Eye (tissue), 1 donor: ENCODE measurements around the gene MAGI1.

Experiments
- DNase-seq: peaks from one replicate; pipeline ENCODE4 v3.0.0-alpha.2; 2015

Gene MAGI1

GRCh38 chr3:65500398-65501306 is 538.1 kb downstream of the MAGI1 start:
- DNase-seq = no peak

- DNase-seq = peak; percentile 64
Measured at GRCh38 chr3:65497846-65498245, 540.9 kb downstream of the MAGI1 start.

GRCh38 chr3:65497236-65497635 is 541.5 kb downstream of the MAGI1 start:
- DNase-seq = no peak

GRCh38 chr3:65493938-65494337 is 544.8 kb downstream of the MAGI1 start:
- DNase-seq = no peak

GRCh38 chr3:65493371-65493882 is 545.3 kb downstream of the MAGI1 start:
- no peak for DNase-seq

- DNase-seq = no peak
Measured at GRCh38 chr3:65492249-65492648, 546.5 kb downstream of the MAGI1 start.

- no peak for DNase-seq
Measured at GRCh38 chr3:65490114-65490513, 548.6 kb downstream of the MAGI1 start.

- DNase-seq = no peak
Measured at GRCh38 chr3:65489253-65489652, 549.5 kb downstream of the MAGI1 start.

- no peak for DNase-seq
Measured at GRCh38 chr3:65485826-65486469, 552.8 kb downstream of the MAGI1 start.

- no peak for DNase-seq
Measured at GRCh38 chr3:65484964-65485363, 553.8 kb downstream of the MAGI1 start.

GRCh38 chr3:65483480-65483879 is 555.2 kb downstream of the MAGI1 start:
- peak; percentile 65 for DNase-seq

GRCh38 chr3:65483011-65483410 is 555.7 kb downstream of the MAGI1 start:
- DNase-seq = no peak

- DNase-seq = no peak
Measured at GRCh38 chr3:65481085-65481484, 557.6 kb downstream of the MAGI1 start.

- no peak for DNase-seq
Measured at GRCh38 chr3:65479990-65480389, 558.7 kb downstream of the MAGI1 start.

- no peak for DNase-seq
Measured at GRCh38 chr3:65478551-65479500, 559.9 kb downstream of the MAGI1 start.

GRCh38 chr3:65473736-65474135 is 565.0 kb downstream of the MAGI1 start:
- DNase-seq = no peak

- DNase-seq = no peak
Measured at GRCh38 chr3:65472501-65472900, 566.2 kb downstream of the MAGI1 start.

GRCh38 chr3:65466300-65466988 is 572.3 kb downstream of the MAGI1 start:
- DNase-seq = no peak

GRCh38 chr3:65449841-65450428 is 588.8 kb downstream of the MAGI1 start:
- DNase-seq = no peak

- DNase-seq = peak; percentile 41
Measured at GRCh38 chr3:65448120-65448519, 590.6 kb downstream of the MAGI1 start.

- peak; percentile 93 for DNase-seq
Measured at GRCh38 chr3:65445573-65446169, 593.0 kb downstream of the MAGI1 start.
